ENCODE data around the gene FCN3.

- TF ChIP-seq CTCF (conservative IDR thresholded peaks at IDR 0.05; ENCODE audit: low read length) (peak; percentile 50; the same call in 1 of the 2 replicates), EZH2phosphoT487 (IDR thresholded peaks at IDR 0.05; ENCODE audit: borderline replicate concordance, low read depth, low read length) (no peak)
These were observed 18.4 kb upstream of the FCN3 start for GRCh38 chr1:27392778-27393635.
